SK-N-SH (cell line): ENCODE results near the gene CDC45.

Source experiments
- EP300 ChIP-seq, 2 experiments: IDR thresholded peaks; 2 replicates each; pipeline versions ENCODE4 v1.4.0 to v1.6.1; 2012; ENCODE audit warnings: borderline replicate concordance in 1 of 2, low read depth in 1 of 2, low read length in 1 of 2
- FOXJ3 ChIP-seq: sonication (generic); formaldehyde crosslinking; IDR thresholded peaks from 2 replicates; pipeline ENCODE4 v1.5.1; 2020; ENCODE audit warnings: mild to moderate bottlenecking, missing genetic modification reagents
- SMC3 ChIP-seq: IDR thresholded peaks from 2 replicates; pipeline ENCODE4 v1.6.1; 2012; ENCODE audit warnings: low read depth, low read length, improper control_type of control experiment
- TEAD4 ChIP-seq: IDR thresholded peaks from 2 replicates; pipeline ENCODE4 v1.4.0; 2012; ENCODE audit warnings: mild to moderate bottlenecking, borderline replicate concordance; ENCODE audit not compliant: insufficient read depth
- TF ChIP-seq, protein P1 (sequence below): fragments of 200-600 bp; sonication (generic); IDR thresholded peaks from 2 replicates; pipeline ENCODE4 v1.6.1; 2017; ENCODE audit warnings: antibody characterized with exemption, mild to moderate bottlenecking, moderate library complexity

- no peak for TF ChIP-seq TEAD4
- TF ChIP-seq SMC3: no peak
- TF ChIP-seq, protein P1, sequence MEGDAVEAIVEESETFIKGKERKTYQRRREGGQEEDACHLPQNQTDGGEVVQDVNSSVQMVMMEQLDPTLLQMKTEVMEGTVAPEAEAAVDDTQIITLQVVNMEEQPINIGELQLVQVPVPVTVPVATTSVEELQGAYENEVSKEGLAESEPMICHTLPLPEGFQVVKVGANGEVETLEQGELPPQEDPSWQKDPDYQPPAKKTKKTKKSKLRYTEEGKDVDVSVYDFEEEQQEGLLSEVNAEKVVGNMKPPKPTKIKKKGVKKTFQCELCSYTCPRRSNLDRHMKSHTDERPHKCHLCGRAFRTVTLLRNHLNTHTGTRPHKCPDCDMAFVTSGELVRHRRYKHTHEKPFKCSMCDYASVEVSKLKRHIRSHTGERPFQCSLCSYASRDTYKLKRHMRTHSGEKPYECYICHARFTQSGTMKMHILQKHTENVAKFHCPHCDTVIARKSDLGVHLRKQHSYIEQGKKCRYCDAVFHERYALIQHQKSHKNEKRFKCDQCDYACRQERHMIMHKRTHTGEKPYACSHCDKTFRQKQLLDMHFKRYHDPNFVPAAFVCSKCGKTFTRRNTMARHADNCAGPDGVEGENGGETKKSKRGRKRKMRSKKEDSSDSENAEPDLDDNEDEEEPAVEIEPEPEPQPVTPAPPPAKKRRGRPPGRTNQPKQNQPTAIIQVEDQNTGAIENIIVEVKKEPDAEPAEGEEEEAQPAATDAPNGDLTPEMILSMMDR: no peak
- no peak for TF ChIP-seq FOXJ3
- no peak for TF ChIP-seq EP300 (IDR thresholded peaks at IDR 0.05; ENCODE audit: borderline replicate concordance in 1 of 2, low read depth in 1 of 2, low read length in 1 of 2)
Observed at GRCh38 chr22:19476023-19476422, 3.7 kb upstream of the CDC45 start.
